Neural progenitor cell (in vitro differentiated cells): ENCODE results near the gene ERGIC1.

Source experiments
- EZH2 ChIP-seq: fragments of 200-600 bp; sonication (generic); IDR thresholded peaks from 2 replicates; pipeline ENCODE4 v1.6.1; 2017; ENCODE audit warnings: antibody characterized with exemption, mild to moderate bottlenecking, moderate library complexity
- TF ChIP-seq, protein P1 (sequence below): fragments of 200-600 bp; sonication (generic); IDR thresholded peaks from 2 replicates; pipeline ENCODE4 v1.5.1; 2017; ENCODE audit warnings: antibody characterized with exemption, mild to moderate bottlenecking

DNA sequence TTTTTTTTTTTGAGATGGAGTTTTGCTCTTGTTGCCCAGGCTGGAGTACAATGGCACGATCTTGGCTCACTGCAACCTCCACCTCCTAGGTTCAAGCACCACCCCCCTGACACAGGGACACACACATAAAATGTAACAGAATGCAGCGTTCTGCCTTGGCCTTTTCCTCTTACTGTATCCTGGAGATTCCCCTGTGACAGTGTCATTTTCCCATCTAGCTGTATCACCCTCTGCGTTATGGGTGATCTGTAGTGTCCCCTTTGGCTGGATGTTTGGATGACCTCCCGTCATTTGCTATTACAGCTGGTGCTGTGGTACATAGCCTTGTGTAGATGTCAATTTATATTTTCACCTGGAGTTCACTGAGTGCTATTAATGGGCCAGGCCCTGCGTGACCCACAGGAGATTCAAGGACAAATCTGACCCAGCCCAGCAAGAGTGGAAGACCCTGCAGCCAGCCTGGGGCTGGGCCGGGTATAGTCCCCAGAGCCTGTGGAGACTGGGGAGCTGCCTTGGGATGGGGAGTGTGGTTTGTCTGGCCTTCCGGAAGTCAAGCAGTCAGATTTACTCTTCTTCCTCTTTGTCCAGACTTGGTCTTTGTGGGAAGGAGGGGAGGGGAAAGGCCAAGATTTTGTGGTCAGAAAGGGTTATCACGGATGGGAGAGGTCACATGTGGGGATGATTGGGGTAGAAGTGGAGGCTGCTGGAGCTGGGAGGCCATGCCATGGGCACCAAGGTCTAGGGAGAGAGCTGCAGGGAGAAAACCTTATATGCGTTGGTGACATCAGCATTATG lies 43.6 kb downstream of the ERGIC1 start:
- TF ChIP-seq EZH2, result no peak
- TF ChIP-seq, protein P1, sequence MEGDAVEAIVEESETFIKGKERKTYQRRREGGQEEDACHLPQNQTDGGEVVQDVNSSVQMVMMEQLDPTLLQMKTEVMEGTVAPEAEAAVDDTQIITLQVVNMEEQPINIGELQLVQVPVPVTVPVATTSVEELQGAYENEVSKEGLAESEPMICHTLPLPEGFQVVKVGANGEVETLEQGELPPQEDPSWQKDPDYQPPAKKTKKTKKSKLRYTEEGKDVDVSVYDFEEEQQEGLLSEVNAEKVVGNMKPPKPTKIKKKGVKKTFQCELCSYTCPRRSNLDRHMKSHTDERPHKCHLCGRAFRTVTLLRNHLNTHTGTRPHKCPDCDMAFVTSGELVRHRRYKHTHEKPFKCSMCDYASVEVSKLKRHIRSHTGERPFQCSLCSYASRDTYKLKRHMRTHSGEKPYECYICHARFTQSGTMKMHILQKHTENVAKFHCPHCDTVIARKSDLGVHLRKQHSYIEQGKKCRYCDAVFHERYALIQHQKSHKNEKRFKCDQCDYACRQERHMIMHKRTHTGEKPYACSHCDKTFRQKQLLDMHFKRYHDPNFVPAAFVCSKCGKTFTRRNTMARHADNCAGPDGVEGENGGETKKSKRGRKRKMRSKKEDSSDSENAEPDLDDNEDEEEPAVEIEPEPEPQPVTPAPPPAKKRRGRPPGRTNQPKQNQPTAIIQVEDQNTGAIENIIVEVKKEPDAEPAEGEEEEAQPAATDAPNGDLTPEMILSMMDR, result no peak
